Right ventricle myocardium inferior (tissue), 1 donor: Measurements from ENCODE around the gene DBNL. TPM values are rescaled to one million over a fixed set of nuclear protein-coding genes. Genes with fewer than 3 reads are reported as not detected.

Experiments used
- microRNA-seq: library from miRNA; unstranded; fragments of <30 nt; microRNA quantifications from one replicate; pipeline ENCODE4 v1.2.0, GENCODE V29; 2020
- total RNA-seq: library from RNA; stranded (reverse); fragmentation: NEBNext Ultra II Directional; extraction: Animal tissue kit (Norgen Biotek cat#: 25700); gene quantifications from one replicate; pipeline ENCODE4 v1.2.1, GENCODE V29; 2021
- donor health status: DM: no; HTN: yes; CAD: no; lungs with severe emphysema.

DBNL gene
- total RNA-seq, 1 donor from 2014 or later: 36.0 TPM

Small RNA genes within 50 kb of the gene (microRNA-seq; reads per million reads assigned to microRNA genes)
- gene MIR6837 (not detected), gene MIR6838 (1.1 reads per million)

Other genes with a start within 250 kb of the DBNL start
- gene MRPS24, start 175.2 kb upstream of the DBNL start, total RNA-seq: 193 TPM
- 44.4 TPM for gene URGCP, start 138.1 kb upstream of the DBNL start, total RNA-seq
- gene UBE2D4, start 118.3 kb upstream of the DBNL start, total RNA-seq: 51.2 TPM
- not detected for gene SPDYE1, start 46.8 kb upstream of the DBNL start, total RNA-seq
- 1,123 TPM for gene PGAM2, start 20.9 kb downstream of the DBNL start, total RNA-seq
- gene POLM, start 37.8 kb downstream of the DBNL start, total RNA-seq: 16.1 TPM
- 13.6 TPM for gene AEBP1, start 59.6 kb downstream of the DBNL start, total RNA-seq
- gene POLD2, start 78.8 kb downstream of the DBNL start, total RNA-seq: 87.3 TPM
- 3,838 TPM for gene MYL7, start 96.6 kb downstream of the DBNL start, total RNA-seq
- gene GCK, start 144.7 kb downstream of the DBNL start, total RNA-seq: 1.8 TPM
- gene YKT6, start 156.3 kb downstream of the DBNL start, total RNA-seq: 58.0 TPM